CD14-positive monocyte (primary cell): ENCODE measurements around the gene PTPRE. TPM values are rescaled to one million over a fixed set of nuclear protein-coding genes. Genes with fewer than 3 reads are reported as not detected.

Experiments
- DNase-seq, 3 donors: peaks; one replicate each; pipeline ENCODE4 v3.0.0-alpha.2; 2011 to 2022
- H2AFZ ChIP-seq: 2 replicates; pipeline ENCODE4 v1.6.0; 2012; ENCODE audit warnings: mild to moderate bottlenecking, low read depth, low read length, inconsistent platforms; ENCODE audit not compliant: insufficient read depth, poor library complexity, severe bottlenecking
- H3K27ac ChIP-seq, 2 donors: 1 replicate in 1 of 2; 2 replicates in 1 of 2; pipeline ENCODE4 v1.5.1; 2012 to 2013; ENCODE audit warnings: low read length in 2 of 2, control low read depth in 1 of 2, inconsistent platforms in 1 of 2, low read depth in 1 of 2, mild to moderate bottlenecking in 1 of 2
- H3K27me3 ChIP-seq, 2 donors: one replicate each; pipeline versions ENCODE4 v1.6.0 to v1.6.1; 2011 to 2013; ENCODE audit warnings: low read length in 2 of 2; ENCODE audit not compliant: control insufficient read depth in 2 of 2, insufficient read depth in 2 of 2
- H3K36me3 ChIP-seq, 2 donors: replicated peaks in 1 of 2; 1 replicate in 1 of 2; 2 replicates in 1 of 2; pipeline versions ENCODE4 v1.5.1 to v1.6.1; 2012 to 2013; ENCODE audit warnings: low read length in 2 of 2, control low read depth in 1 of 2, inconsistent platforms in 1 of 2, mild to moderate bottlenecking in 1 of 2; ENCODE audit not compliant: insufficient read depth in 2 of 2, control insufficient read depth in 1 of 2
- H3K4me1 ChIP-seq, 2 donors: 1 replicate in 1 of 2; 2 replicates in 1 of 2; pipeline versions ENCODE4 v1.5.1 to v1.6.1; 2012 to 2013; ENCODE audit warnings: low read length in 2 of 2, control low read depth in 1 of 2, inconsistent platforms in 1 of 2, mild to moderate bottlenecking in 1 of 2, moderate library complexity in 1 of 2; ENCODE audit not compliant: insufficient read depth in 2 of 2, control insufficient read depth in 1 of 2
- H3K4me2 ChIP-seq: replicated peaks from 2 replicates; pipeline ENCODE3; 2012; ENCODE audit warnings: low read length, moderate library complexity, mild to moderate bottlenecking; ENCODE audit not compliant: poor library complexity, severe bottlenecking; ENCODE audit errors: extremely low read depth
- H3K4me3 ChIP-seq, 3 experiments: fragments of 200-600 bp in 1 of 3; sonication (generic) in 1 of 3; replicated peaks in 1 of 3; 1 replicate in 2 of 3; 2 replicates in 1 of 3; pipeline ENCODE4 v1.5.1; 2011 to 2013; ENCODE audit warnings: low read length in 3 of 3, mild to moderate bottlenecking in 3 of 3, control low read depth in 2 of 3, low read depth in 2 of 3, inconsistent platforms in 1 of 3, moderate library complexity in 1 of 3
- H3K79me2 ChIP-seq: 2 replicates; pipeline ENCODE4 v1.6.0; 2012; ENCODE audit warnings: mild to moderate bottlenecking, control low read depth, inconsistent platforms, low read length, moderate library complexity; ENCODE audit not compliant: insufficient read depth
- H3K9ac ChIP-seq: 2 replicates; pipeline ENCODE4 v1.6.0; 2017; ENCODE audit warnings: low read length, mild to moderate bottlenecking; ENCODE audit not compliant: insufficient read depth, poor library complexity, severe bottlenecking
- H3K9me3 ChIP-seq, 2 donors: replicated peaks in 1 of 2; 1 replicate in 1 of 2; 2 replicates in 1 of 2; pipeline versions ENCODE4 v1.5.1 to v1.6.1; 2012 to 2013; ENCODE audit warnings: low read length in 2 of 2, control low read depth in 1 of 2; ENCODE audit not compliant: control insufficient read depth in 1 of 2, insufficient read depth in 1 of 2
- H4K20me1 ChIP-seq: 2 replicates; pipeline ENCODE4 v1.6.0; 2012; ENCODE audit warnings: mild to moderate bottlenecking, low read length, control low read depth, moderate library complexity; ENCODE audit not compliant: insufficient read depth
- H3K27ac Mint-ChIP-seq, 7 donors: one replicate each; pipeline ENCODE4 v1.8.0; 2020; ENCODE audit warnings: mild to moderate bottlenecking in 7 of 7, mixed read lengths in 7 of 7, moderate library complexity in 6 of 7, inconsistent platforms in 2 of 7
- H3K27me3 Mint-ChIP-seq, 3 donors: one replicate each; pipeline ENCODE4 v1.8.0; 2021 to 2022; ENCODE audit warnings: low read depth in 3 of 3, mild to moderate bottlenecking in 3 of 3, mixed read lengths in 3 of 3, moderate library complexity in 3 of 3, inconsistent platforms in 1 of 3
- H3K36me3 Mint-ChIP-seq, 2 donors: one replicate each; pipeline ENCODE4 v1.8.0; 2020; ENCODE audit warnings: mixed read lengths in 2 of 2, inconsistent platforms in 1 of 2, mild to moderate bottlenecking in 1 of 2
- H3K4me1 Mint-ChIP-seq: one replicate; pipeline ENCODE4 v1.8.0; 2020; ENCODE audit warnings: mild to moderate bottlenecking, mixed read lengths
- H3K4me3 Mint-ChIP-seq, 2 donors: one replicate each; pipeline ENCODE4 v1.8.0; 2020; ENCODE audit warnings: mild to moderate bottlenecking in 2 of 2, mixed read lengths in 2 of 2, moderate library complexity in 1 of 2
- H3K9me3 Mint-ChIP-seq, 7 donors: one replicate each; pipeline ENCODE4 v1.8.0; 2020 to 2022; ENCODE audit warnings: mixed read lengths in 7 of 7, mild to moderate bottlenecking in 6 of 7, moderate library complexity in 6 of 7, inconsistent platforms in 2 of 7
- WGBS: methylation state at CpG from one replicate; pipeline ENCODE4 v1.1.5; 2013; ENCODE audit warnings: missing lambda C conversion rate; ENCODE audit not compliant: insufficient coverage; 5-methylcytosine and 5-hydroxymethylcytosine counted together
- intact Hi-C, 2 donors: fragments of 100-400 bp; cut with micrococcal nuclease; formaldehyde crosslinking; loops; one replicate each; pipeline versions ENCODE4 v1.15.0 to v1.15.1; 2023
- polyA plus RNA-seq, 3 donors: library from polyadenylated mRNA; depleted of rRNA in 1 of 3; unstranded in 2 of 3; stranded (reverse) in 1 of 3; fragments of 300-500 nt in 2 of 3; fragments of >200 nt in 1 of 3; fragmentation: Illumina TruSeq in 2 of 3; gene quantifications; 1 replicate in 2 of 3; 2 replicates in 1 of 3; pipeline ENCODE4 v1.2.3, GENCODE V29; 2012 to 2021
- TF ChIP-seq, protein P1 (sequence below): fragments of 200-600 bp; IDR thresholded peaks from one replicate; pipeline ENCODE4 v1.8.0; 2022; ENCODE audit warnings: antibody characterized with exemption, mild to moderate bottlenecking

Gene PTPRE
- polyA plus RNA-seq, 3 donors = 95.2 to 271 (median 125) TPM

DNA sequence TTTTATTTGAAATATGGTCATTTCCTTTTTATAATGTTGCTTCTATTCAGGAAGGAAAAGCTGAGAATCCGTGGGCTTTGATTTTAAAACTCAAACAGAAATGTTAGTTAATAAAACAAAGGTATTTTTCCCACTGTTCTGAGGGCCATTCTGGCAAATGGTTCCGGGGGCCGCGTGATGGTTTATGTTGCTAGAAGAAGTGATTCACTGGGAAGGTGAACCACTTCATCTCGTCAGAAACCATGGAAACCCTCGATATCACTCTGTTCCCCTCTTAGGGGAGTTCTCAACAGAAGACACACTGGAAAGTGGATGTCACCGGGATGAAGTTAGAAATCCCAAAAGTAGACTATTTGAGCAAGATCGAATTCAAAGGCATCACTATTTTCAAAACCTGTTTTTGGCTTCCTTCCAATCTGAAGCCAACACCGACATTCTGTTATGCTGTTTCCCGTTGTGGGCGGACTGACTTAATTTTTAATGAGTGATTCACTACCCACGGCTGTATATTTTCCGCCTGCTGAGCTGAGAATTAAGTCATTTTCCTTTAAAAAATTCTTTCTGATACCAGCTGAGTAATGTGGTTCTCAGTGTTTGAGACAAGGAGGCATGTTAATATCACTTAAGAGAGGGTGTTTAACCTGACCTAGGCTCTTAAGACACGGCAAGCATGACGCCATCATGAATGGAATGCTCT, 84.1 kb downstream of the PTPRE start:
- H3K27me3 Mint-ChIP-seq = peaks cover 0 to 3% (median 0%) of the 10 kb centered on the region in 3 donors
- peak overlapping the region; percentile 37 for H3K4me2 ChIP-seq
- no peaks in the 10 kb centered on the region for H3K79me2 ChIP-seq
- peaks cover 70% of the 10 kb centered on the region for H4K20me1 ChIP-seq
- no peaks in the 10 kb centered on the region for H3K9me3 ChIP-seq
- H3K36me3 ChIP-seq = peaks cover 2 to 10% of the 10 kb centered on the region in 2 donors
- intact Hi-C loops = loop anchor here in 1 of 2 donors (1.0 to 5.0 kb wide), 3 partner anchors 14 to 84 kb away; partner anchors contain the start of gene PTPRE
- H2AFZ ChIP-seq = no peak overlapping the region
- H3K4me3 ChIP-seq = peak overlapping the region in 1 of 3 experiments; percentile 17
- H3K36me3 Mint-ChIP-seq = peaks cover 20 to 21% of the 10 kb centered on the region in 2 donors
- no peaks in the 10 kb centered on the region for H3K9me3 Mint-ChIP-seq
- peaks cover 35 to 42% of the 10 kb centered on the region in 2 donors for H3K4me1 ChIP-seq
- peak overlapping the region; percentile 3 to 43 for H3K4me3 Mint-ChIP-seq
- H3K27ac ChIP-seq = peak overlapping the region in 1 of 2 donors; percentile 28
- no CpG with 5 or more reads among the region's 15 CpGs for WGBS
- H3K9ac ChIP-seq = no peak overlapping the region
- H3K4me1 Mint-ChIP-seq = peaks cover 56% of the 10 kb centered on the region
- H3K27me3 ChIP-seq = no peaks in the 10 kb centered on the region
- DNase-seq = peak; percentile 55 to 75 (median 70)
- TF ChIP-seq, protein P1, sequence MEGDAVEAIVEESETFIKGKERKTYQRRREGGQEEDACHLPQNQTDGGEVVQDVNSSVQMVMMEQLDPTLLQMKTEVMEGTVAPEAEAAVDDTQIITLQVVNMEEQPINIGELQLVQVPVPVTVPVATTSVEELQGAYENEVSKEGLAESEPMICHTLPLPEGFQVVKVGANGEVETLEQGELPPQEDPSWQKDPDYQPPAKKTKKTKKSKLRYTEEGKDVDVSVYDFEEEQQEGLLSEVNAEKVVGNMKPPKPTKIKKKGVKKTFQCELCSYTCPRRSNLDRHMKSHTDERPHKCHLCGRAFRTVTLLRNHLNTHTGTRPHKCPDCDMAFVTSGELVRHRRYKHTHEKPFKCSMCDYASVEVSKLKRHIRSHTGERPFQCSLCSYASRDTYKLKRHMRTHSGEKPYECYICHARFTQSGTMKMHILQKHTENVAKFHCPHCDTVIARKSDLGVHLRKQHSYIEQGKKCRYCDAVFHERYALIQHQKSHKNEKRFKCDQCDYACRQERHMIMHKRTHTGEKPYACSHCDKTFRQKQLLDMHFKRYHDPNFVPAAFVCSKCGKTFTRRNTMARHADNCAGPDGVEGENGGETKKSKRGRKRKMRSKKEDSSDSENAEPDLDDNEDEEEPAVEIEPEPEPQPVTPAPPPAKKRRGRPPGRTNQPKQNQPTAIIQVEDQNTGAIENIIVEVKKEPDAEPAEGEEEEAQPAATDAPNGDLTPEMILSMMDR = no peak
- peak overlapping the region in 5 of 7 donors; percentile 25 to 85 (median 60) for H3K27ac Mint-ChIP-seq

DNA sequence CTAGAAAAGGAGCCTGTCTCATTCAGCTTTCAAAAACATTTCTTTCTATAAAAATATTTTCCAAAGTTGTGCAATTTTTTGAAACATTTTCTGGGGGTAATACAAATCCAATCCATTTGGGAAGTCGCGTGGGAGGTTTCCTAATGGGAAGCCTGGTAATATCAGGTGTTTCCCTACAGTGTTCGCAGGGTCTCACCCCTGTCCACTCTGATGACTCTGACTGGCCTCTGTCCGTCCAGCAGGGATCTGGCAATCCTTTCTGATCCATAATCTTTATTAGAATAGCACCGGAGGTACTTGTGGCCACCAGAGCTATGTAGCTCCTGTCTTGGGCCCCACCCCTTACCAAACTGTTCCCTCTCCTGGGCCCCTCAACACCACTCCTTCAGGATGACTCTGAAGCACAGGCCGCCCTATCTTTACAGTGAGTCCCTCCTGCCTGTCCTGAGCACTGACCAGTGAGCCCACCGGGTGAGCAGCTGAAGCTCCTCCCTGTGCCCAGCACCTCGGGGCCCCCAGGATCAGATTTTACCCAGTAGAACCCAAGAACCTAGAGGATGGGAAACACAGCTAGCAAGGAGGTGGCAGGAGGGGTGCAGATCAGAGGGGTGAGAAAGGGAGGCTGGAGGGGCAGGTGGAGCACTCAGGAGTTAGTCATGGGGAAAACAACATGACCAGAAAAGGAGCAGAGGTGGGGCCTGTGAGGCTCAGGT, 84.8 kb downstream of the PTPRE start:
- Histone ChIP-seq H3K9ac (no peak overlapping the region), H3K4me3 (peak overlapping the region in 1 of 3 experiments; percentile 17), H4K20me1 (peaks cover 77% of the 10 kb centered on the region), H3K4me2 (peak overlapping the region; percentile 37), H3K9me3 (no peaks in the 10 kb centered on the region), H3K36me3 (peaks cover 2 to 10% of the 10 kb centered on the region in 2 donors), H3K4me1 (peaks cover 41 to 48% of the 10 kb centered on the region in 2 donors), H3K27ac (no peak overlapping the region), H3K27me3 (no peaks in the 10 kb centered on the region), H3K79me2 (no peaks in the 10 kb centered on the region), H2AFZ (no peak overlapping the region)
- H3K27me3 Mint-ChIP-seq = peaks cover 0 to 3% (median 0%) of the 10 kb centered on the region in 3 donors
- H3K36me3 Mint-ChIP-seq = peaks cover 18% of the 10 kb centered on the region in 2 donors
- 69% methylated on average over 8 of the region's 8 CpGs for WGBS
- H3K4me3 Mint-ChIP-seq = no peak overlapping the region
- peak overlapping the region in 2 of 7 donors; percentile 19 to 52 for H3K27ac Mint-ChIP-seq
- no peaks in the 10 kb centered on the region for H3K9me3 Mint-ChIP-seq
- TF ChIP-seq, protein P1 = no peak
- peaks cover 57% of the 10 kb centered on the region for H3K4me1 Mint-ChIP-seq
- intact Hi-C loops = loop anchor here in 1 of 2 donors (5.0 kb wide), 2 partner anchors 69 to 84 kb away; partner anchors contain the start of gene PTPRE
- no peak for DNase-seq
